Smooth muscle cell (in vitro differentiated cells): ENCODE measurements around the gene FAM169A. TPM values are rescaled to one million over a fixed set of nuclear protein-coding genes. Genes with fewer than 3 reads are reported as not detected.
"Not testable (repeated sequence)": the region's sequence is repeated elsewhere in the genome, so short reads cannot be mapped to it uniquely, and the experiment has no call there.

Experiments used
- DNase-seq: peaks from one replicate; lab custom pipeline; 2025; ENCODE audit not compliant: unreplicated experiment; lab: John Stamatoyannopoulos, UW
- H2AFZ ChIP-seq: fragments of 200-600 bp; sonication (generic); 2 replicates; pipeline ENCODE4 v1.6.0; 2016; ENCODE audit warnings: antibody characterized with exemption, low read depth, mild to moderate bottlenecking
- H3F3A ChIP-seq: fragments of 200-600 bp; sonication (generic); 2 replicates; pipeline ENCODE4 v1.6.0; 2017; ENCODE audit warnings: antibody characterized with exemption, low read depth
- H3K27ac ChIP-seq: fragments of 200-600 bp; sonication (generic); 2 replicates; pipeline ENCODE4 v1.5.1; 2016; ENCODE audit warnings: low read depth, mild to moderate bottlenecking
- H3K27me3 ChIP-seq: fragments of 200-600 bp; sonication (generic); 2 replicates; pipeline ENCODE4 v1.6.1; 2016; ENCODE audit warnings: low read depth, mild to moderate bottlenecking
- H3K36me3 ChIP-seq: fragments of 200-600 bp; sonication (generic); 2 replicates; pipeline ENCODE4 v1.5.1; 2016; ENCODE audit warnings: low read depth
- H3K4me1 ChIP-seq: fragments of 200-600 bp; sonication (generic); 2 replicates; pipeline ENCODE4 v1.5.1; 2016; ENCODE audit warnings: low read depth
- H3K4me2 ChIP-seq: fragments of 200-600 bp; sonication (generic); 2 replicates; pipeline ENCODE4 v1.6.0; 2016; ENCODE audit warnings: mild to moderate bottlenecking
- H3K4me3 ChIP-seq: fragments of 200-600 bp; sonication (generic); 2 replicates; pipeline ENCODE4 v1.5.1; 2016; ENCODE audit warnings: mild to moderate bottlenecking
- H3K79me2 ChIP-seq: fragments of 200-600 bp; sonication (generic); 2 replicates; pipeline ENCODE4 v1.6.0; 2016; ENCODE audit warnings: low read depth, mild to moderate bottlenecking
- H3K9ac ChIP-seq: fragments of 200-600 bp; sonication (generic); 2 replicates; pipeline ENCODE4 v1.6.0; 2016; ENCODE audit warnings: low read depth
- H3K9me3 ChIP-seq: fragments of 200-600 bp; sonication (generic); replicated peaks from 2 replicates; pipeline ENCODE4 v1.5.1; 2016; ENCODE audit warnings: low read depth
- H4K20me1 ChIP-seq: fragments of 200-600 bp; sonication (generic); 2 replicates; pipeline ENCODE4 v1.6.0; 2016; ENCODE audit warnings: low read depth
- WGBS: methylation state at CpG from one replicate; pipeline ENCODE4 v1.1.7; 2016; ENCODE audit warnings: low lambda C conversion rate; 5-methylcytosine and 5-hydroxymethylcytosine counted together
- polyA plus RNA-seq: library from polyadenylated mRNA; unstranded; fragments of >200 nt; fragmentation: Nextera tagmentation; extraction: Ambion mirVana; gene quantifications from 2 replicates; pipeline ENCODE4 v1.2.1, GENCODE V29; 2016
- total RNA-seq: library from RNA; depleted of rRNA; stranded (reverse); fragments of >200 nt; gene quantifications from 2 replicates; pipeline ENCODE4 v1.2.3, GENCODE V29; 2014
- TF ChIP-seq, protein P1 (sequence below): fragments of 200-600 bp; sonication (generic); IDR thresholded peaks from 2 replicates; pipeline ENCODE4 v1.5.1; 2017; ENCODE audit warnings: borderline replicate concordance, mild to moderate bottlenecking, antibody characterized with exemption; ENCODE audit not compliant: insufficient read depth, poor library complexity, severe bottlenecking

FAM169A gene
- total and polyA plus RNA-seq, 2 experiments from 2014 or later = 0.70 to 4.0 TPM

GRCh38 chr5:74798977-74799911 lies 66.9 kb downstream of the FAM169A start:
- Histone ChIP-seq H3K27ac (no peak overlapping the region), H3K9me3 (no peaks in the 10 kb centered on the region), H3K36me3 (no peaks in the 10 kb centered on the region), H3K4me3 (no peak overlapping the region), H3K4me1 (no peaks in the 10 kb centered on the region), H3F3A (no peaks in the 10 kb centered on the region), H3K9ac (no peak overlapping the region), H3K27me3 (no peaks in the 10 kb centered on the region), H3K4me2 (no peak overlapping the region), H2AFZ (no peak overlapping the region), H3K79me2 (no peaks in the 10 kb centered on the region), H4K20me1 (no peaks in the 10 kb centered on the region)
- TF ChIP-seq, protein P1, sequence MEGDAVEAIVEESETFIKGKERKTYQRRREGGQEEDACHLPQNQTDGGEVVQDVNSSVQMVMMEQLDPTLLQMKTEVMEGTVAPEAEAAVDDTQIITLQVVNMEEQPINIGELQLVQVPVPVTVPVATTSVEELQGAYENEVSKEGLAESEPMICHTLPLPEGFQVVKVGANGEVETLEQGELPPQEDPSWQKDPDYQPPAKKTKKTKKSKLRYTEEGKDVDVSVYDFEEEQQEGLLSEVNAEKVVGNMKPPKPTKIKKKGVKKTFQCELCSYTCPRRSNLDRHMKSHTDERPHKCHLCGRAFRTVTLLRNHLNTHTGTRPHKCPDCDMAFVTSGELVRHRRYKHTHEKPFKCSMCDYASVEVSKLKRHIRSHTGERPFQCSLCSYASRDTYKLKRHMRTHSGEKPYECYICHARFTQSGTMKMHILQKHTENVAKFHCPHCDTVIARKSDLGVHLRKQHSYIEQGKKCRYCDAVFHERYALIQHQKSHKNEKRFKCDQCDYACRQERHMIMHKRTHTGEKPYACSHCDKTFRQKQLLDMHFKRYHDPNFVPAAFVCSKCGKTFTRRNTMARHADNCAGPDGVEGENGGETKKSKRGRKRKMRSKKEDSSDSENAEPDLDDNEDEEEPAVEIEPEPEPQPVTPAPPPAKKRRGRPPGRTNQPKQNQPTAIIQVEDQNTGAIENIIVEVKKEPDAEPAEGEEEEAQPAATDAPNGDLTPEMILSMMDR = no peak
- 91% methylated on average over 21 of the region's 21 CpGs for WGBS
- no peak for DNase-seq

GRCh38 chr5:74791669-74792068 lies 74.5 kb downstream of the FAM169A start:
- H3K4me2 ChIP-seq, H3K4me3 ChIP-seq, H3K27ac ChIP-seq, H3K27me3 ChIP-seq, H3K79me2 ChIP-seq, H3K9ac ChIP-seq, H3K4me1 ChIP-seq, H3F3A ChIP-seq, H2AFZ ChIP-seq, H4K20me1 ChIP-seq, H3K9me3 ChIP-seq, DNase-seq, H3K36me3 ChIP-seq: not testable (repeated sequence)
- 91% methylated on average over 3 of the region's 3 CpGs for WGBS

- 96% methylated on average over 6 of the region's 6 CpGs for WGBS
These were observed 78.8 kb downstream of the FAM169A start for GRCh38 chr5:74787424-74787823.

DNA sequence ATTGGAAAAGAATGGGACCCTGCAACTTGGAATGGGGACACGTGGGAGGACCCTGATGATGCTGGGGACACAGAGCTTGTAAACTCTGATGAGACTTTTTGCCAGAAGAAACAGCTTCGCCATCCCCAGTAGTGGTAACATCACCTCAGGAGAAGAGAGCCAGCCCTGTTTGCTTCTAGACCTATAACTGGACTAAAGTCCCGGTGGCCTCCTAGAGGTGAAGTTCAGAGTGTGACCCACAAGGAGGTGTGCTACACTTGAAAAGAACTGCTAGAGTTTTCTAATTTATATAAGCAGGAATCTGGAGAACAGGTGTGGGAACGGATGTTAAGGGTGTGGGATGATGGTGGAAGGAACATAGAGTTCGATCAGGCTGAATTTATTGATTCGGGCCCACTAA lies 79.3 kb downstream of the FAM169A start:
- Histone ChIP-seq H3K27me3 (no peaks in the 10 kb centered on the region), H3K27ac (no peak overlapping the region), H3K79me2 (no peaks in the 10 kb centered on the region), H3K9me3 (no peaks in the 10 kb centered on the region), H3K36me3 (no peaks in the 10 kb centered on the region), H2AFZ (no peak overlapping the region), H3F3A (no peaks in the 10 kb centered on the region), H3K4me1 (no peaks in the 10 kb centered on the region), H4K20me1 (no peaks in the 10 kb centered on the region), H3K4me3 (no peak overlapping the region), H3K4me2 (no peak overlapping the region), H3K9ac (no peak overlapping the region)
- TF ChIP-seq, protein P1 = no peak
- DNase-seq = no peak
- WGBS = 96% methylated on average over 6 of the region's 6 CpGs

More at GRCh38 chr5:74787424-74787823, 78.8 kb downstream of the FAM169A start:
- H3K9ac ChIP-seq = no peak overlapping the region
- no peaks in the 10 kb centered on the region for H3K4me1 ChIP-seq
- H3K36me3 ChIP-seq = no peaks in the 10 kb centered on the region
- TF ChIP-seq, protein P1 = no peak
- no peaks in the 10 kb centered on the region for H3K9me3 ChIP-seq
- no peak overlapping the region for H2AFZ ChIP-seq
- no peaks in the 10 kb centered on the region for H4K20me1 ChIP-seq
- H3K79me2 ChIP-seq = no peaks in the 10 kb centered on the region
- H3K4me2 ChIP-seq = no peak overlapping the region
- H3K27ac ChIP-seq = no peak overlapping the region
- no peaks in the 10 kb centered on the region for H3K27me3 ChIP-seq
- DNase-seq = no peak
- H3F3A ChIP-seq = no peaks in the 10 kb centered on the region
- H3K4me3 ChIP-seq = no peak overlapping the region
